CD1c-positive myeloid dendritic cell (primary cell): Measurements from ENCODE around the gene RIMKLA.

Source experiments
- DNase-seq: peaks from one replicate; pipeline ENCODE4 v3.0.0-alpha.2; 2016; ENCODE audit errors: extremely low spot score

Gene RIMKLA

GRCh38 chr1:42370876-42371549 lies 9.6 kb upstream of the RIMKLA start:
- DNase-seq = no peak

- no peak for DNase-seq
Measured at GRCh38 chr1:42372796-42373195, 7.8 kb upstream of the RIMKLA start.

GRCh38 chr1:42379794-42380585 lies 602 bp upstream of the RIMKLA start:
- no peak for DNase-seq

GRCh38 chr1:42381280-42381673 lies 685 bp downstream of the RIMKLA start:
- DNase-seq = no peak

- no peak for DNase-seq
Measured at GRCh38 chr1:42385283-42385682, 4.7 kb downstream of the RIMKLA start.

- no peak for DNase-seq
Measured at GRCh38 chr1:42386051-42386450, 5.5 kb downstream of the RIMKLA start.

- no peak for DNase-seq
Measured at GRCh38 chr1:42392255-42392654, 11.7 kb downstream of the RIMKLA start.

- no peak for DNase-seq
Measured at GRCh38 chr1:42392967-42393848, 12.6 kb downstream of the RIMKLA start.

GRCh38 chr1:42399315-42400100 lies 18.9 kb downstream of the RIMKLA start:
- DNase-seq = no peak

GRCh38 chr1:42403880-42404400 lies 23.3 kb downstream of the RIMKLA start:
- DNase-seq = peak; percentile 8

GRCh38 chr1:42414551-42415496 lies 34.2 kb downstream of the RIMKLA start:
- DNase-seq = no peak

GRCh38 chr1:42417166-42417565 lies 36.6 kb downstream of the RIMKLA start:
- no peak for DNase-seq

- DNase-seq = no peak
Measured at GRCh38 chr1:42418516-42418915, 37.9 kb downstream of the RIMKLA start.

GRCh38 chr1:42419126-42419821 lies 38.7 kb downstream of the RIMKLA start:
- DNase-seq = no peak

GRCh38 chr1:42420121-42420520 lies 39.5 kb downstream of the RIMKLA start:
- no peak for DNase-seq

GRCh38 chr1:42420911-42421585 lies 40.5 kb downstream of the RIMKLA start:
- DNase-seq = no peak

- DNase-seq = no peak
Measured at GRCh38 chr1:42422737-42423136, 42.1 kb downstream of the RIMKLA start.

- DNase-seq = no peak
Measured at GRCh38 chr1:42423681-42424080, 43.1 kb downstream of the RIMKLA start.

- DNase-seq = no peak
Measured at GRCh38 chr1:42424201-42424600, 43.6 kb downstream of the RIMKLA start.
